GM19043 (cell line): ENCODE results near the gene RHBDF2.
"Not testable (repeated sequence)": the region's sequence is repeated elsewhere in the genome, so short reads cannot be mapped to it uniquely, and the experiment has no call there.

Experiments used
- ATAC-seq: cut with Tn5 transposase; IDR thresholded peaks from one replicate; pipeline ENCODE4 v1.9.1; 2021; ENCODE audit warnings: low read depth; ENCODE audit not compliant: unreplicated experiment

RHBDF2 gene

DNA sequence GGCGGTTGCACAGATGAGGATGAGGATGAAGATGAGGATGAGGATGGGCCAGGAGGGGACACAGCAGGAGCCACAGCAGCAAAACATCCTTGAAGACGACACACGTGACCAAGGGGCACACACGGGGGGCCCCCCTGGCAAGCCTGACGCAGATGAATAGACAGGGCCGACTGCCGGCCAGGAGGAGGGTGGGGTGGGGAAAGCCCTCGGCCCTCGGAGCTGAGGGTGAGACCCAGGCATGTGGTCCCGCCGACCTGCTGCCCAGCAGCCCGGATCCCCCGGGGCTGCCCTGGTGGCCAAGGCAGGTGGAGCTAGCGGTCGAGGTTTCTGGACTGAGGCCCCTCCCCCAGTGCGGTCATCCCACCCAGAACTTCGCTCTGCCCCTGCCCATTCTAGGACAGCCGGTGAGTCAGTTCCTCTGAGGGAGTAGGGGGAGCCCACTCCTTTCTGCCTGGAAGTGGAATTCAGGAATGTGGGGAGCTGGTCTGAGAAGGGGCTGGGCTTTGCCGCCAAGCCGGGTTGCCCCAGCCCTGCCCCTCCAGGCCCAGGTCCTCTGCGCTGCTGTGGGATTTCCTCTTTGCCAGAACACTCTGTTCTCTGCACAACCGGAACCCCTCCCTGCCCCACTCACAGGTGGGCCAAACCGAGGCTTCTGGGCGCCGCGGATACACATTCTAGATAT, 26.3 kb upstream of the RHBDF2 start:
- ATAC-seq: no peak

DNA sequence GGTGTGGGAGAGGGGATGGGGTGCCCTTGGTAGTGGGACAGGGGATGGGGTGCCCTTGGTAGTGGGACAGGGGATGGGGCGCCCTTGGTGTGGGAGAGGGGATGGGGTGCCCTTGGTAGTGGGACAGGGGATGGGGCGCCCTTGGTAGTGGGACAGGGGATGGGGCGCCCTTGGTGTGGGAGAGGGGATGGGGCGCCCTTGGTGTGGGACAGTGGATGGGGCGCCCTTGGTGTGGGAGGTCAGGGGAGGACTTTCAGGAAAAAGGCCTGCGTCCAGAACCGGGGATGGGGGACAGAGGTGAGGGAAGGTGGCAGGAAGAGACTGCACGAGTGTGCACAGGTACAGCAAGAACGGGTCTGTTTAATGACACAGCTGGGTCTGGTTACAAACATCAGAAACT, 25.8 kb upstream of the RHBDF2 start:
- not testable (repeated sequence) for ATAC-seq

DNA sequence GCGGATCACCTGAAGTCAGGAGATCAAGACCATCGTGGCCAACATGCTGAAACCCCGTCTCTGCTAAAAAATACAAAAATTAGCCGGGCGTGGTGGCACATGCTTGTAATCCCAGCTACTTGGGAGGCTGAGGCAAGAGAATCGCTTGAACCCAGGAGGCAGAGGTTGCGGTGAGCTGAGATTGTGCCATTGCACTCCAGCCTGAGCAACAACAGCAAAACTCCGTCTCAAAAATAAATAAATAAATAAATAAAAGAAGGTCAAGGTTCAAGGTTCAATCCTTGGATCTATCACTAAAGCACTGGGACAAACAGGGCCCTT, 24.2 kb upstream of the RHBDF2 start:
- ATAC-seq: not testable (repeated sequence)

DNA sequence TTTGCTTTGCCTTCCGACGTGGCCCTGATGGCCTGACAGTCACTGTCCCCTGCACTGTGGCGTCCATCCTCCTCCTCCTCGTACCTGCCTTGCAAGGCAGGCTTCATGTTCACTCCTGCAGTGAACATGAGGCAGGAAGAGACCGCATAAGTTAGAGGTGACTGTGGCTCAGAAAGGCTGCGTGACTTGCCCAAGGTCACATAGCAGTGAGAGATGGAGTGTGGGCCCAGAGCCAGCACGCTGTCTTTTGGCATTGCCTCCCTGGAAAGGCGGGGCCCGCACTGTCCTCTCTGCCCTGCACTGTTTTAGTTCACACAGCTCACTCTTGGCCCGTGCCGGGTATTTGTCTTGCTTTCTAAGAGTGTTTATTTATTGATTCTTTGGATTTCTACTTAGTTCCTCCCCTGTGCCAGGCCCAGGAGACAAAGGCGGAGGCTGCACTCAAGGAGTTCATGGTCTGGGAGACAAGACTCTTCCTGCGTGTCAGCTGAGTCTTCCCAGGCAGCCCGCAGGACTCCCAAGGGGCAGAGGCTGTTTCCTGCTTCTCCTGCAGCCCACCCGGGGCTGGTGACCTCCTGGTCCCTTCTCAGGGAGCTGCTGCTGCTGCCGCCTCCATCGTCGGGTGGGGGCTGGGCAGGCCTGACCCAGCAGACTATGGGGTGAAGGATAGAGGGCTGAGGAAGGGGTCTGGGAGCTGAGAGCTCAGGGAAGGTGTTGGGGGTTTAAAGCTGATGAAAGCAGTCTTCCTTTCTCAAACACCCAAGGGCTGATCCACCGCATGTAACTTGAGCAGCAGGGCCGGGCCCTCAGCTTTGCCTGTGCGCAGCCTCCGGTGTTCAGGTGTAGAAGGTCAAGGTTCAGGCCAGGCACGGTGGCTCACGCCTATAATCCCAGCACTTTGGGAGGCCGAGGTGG, 23.6 kb upstream of the RHBDF2 start:
- no peak for ATAC-seq

DNA sequence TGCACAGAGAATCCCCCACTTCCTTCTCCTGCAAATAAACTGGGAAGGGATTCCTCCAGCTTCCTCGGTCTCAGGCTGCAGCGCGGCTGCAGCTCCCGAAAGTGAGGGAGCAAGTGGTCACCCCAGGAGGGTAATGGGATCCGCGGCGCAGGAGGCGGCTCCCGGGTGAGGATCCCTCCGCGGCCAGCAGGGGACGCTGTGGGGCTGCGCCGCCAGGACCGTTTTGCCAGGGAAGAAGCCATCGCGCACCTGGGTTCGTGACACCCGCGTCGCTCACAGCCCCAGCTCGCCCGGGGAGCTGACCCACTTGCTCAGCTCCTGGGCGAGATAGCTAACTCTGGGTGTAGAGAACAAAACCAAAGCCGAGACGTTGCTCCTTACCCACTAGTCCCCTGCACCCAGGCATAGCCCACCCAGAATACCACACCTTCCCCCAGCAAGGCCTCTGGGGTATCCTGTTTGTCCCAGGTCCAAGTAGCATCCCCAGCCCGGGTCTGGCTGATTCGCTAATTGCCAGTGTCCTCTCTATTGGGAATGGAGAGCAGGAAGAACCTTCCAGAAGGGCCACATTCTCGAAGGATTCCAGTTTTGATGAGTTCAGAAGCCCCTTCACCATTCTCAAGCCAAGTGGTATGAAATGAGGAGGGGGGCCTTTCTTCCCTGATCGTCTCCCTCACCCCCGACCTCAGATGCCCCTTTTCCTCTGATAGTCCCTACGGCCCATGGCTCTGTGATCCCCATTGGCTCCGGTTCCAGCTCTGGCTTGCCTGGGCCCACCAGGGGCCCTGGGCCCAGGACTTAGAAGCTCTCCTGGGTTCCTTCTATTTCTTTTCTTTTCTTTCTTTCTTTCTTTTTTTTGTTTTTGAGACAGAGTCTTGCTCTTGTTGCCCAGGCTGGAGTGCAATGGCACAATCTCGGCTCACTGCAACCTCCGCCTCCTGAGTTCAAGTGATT, 22.1 kb upstream of the RHBDF2 start:
- no peak for ATAC-seq

DNA sequence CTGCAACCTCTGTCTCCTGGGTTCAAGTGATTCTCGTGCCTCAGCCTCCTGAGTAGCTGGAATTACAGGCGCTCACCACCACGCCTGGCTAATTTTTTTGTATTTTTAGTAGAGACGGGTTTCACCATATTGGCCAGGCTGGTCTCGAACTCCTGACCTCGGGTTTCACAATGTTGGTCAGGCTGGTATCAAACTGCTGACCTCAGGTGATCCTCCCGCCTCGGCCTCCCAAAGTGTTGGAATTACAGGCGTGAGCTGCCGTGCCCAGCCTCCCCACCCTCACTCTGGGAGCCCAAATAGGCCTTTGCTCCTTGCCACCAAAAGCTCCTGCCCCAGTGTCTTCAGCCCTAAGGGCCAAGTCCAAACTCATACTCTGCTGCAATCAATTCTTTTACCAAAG, 20.5 kb upstream of the RHBDF2 start:
- not testable (repeated sequence) for ATAC-seq

DNA sequence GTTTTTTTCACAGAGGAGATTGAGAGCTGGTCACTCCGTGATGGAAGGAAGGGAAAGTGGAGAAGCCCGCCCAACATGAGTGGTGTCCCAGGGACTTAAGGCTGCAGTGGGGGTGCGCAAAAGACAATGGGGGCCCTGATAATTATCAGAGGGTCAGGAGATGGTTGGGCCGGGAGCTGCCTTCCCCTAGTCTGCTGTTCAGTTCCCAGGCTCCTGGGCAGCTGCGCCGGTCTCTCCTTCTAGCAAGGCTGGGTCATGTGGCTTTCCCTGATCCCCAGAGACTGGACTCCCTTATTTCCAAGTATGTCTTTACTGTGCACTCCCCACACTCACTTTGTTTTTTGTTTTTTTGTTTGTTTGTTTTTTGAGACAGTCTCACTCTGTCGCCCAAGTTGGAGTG, 20.0 kb upstream of the RHBDF2 start:
- no peak for ATAC-seq

DNA sequence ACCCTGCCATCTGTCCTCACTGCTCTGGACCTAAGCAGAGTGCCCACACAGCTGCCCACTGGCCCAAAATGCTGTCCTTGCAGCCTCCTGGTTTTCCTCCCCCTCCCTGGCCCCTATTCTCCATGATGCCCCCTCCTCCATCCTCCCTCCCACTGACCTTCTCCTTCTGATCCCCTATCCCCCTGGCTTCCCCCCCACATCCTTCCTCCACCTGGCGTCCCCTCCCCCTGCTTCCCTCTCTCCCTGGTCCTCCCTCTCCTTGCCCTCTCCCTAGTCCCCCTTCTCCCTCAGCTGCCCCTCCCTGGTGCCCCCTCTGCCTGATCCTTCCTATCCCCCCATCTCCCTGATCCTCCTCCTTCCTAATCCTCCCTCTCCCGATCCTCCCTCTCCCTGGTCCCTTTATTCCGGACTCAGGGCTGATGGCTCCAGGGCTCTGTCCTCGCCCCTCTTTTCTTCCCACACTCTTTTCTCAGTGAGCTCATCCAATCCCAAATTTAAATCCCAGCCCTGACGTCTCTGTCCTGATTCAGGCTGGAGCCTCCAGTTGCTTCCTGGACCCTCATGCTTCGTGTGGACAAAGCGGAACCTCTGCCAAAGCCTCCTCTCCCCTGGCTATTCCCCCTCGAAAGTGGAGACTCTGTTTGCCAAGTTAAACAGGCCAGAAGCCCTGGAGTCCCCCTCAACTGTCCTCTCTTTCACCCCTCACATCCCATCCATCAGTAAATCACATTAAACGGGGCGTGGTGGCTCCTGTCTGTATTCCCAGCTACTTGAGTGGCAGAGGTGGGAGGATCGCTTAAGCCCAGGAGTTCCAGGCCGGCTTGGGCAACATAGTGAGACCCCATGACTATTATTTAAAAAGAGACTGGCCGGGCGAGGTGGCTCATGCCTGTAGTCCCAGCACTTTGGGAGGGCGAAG, 18.1 kb upstream of the RHBDF2 start:
- no peak for ATAC-seq

DNA sequence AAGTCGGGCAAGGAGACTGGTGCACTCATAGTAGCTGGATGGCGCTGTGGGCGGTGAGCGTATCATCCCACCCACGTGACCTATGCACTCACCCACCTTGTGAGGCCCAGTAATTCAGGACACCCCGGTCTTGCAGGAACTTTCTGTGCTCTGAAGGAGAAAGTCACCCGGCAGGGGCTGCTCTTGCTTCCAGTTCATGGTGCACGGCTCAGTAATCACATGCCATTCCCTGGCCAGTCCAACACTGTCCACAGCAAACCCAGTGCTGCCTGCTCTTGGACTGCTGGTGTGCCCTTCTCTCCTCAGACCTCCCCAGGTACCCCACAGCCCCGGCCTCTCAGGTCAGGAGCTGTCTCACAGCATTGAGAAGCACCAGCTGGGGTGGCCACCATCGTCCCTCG, 16.4 kb upstream of the RHBDF2 start:
- ATAC-seq: no peak

DNA sequence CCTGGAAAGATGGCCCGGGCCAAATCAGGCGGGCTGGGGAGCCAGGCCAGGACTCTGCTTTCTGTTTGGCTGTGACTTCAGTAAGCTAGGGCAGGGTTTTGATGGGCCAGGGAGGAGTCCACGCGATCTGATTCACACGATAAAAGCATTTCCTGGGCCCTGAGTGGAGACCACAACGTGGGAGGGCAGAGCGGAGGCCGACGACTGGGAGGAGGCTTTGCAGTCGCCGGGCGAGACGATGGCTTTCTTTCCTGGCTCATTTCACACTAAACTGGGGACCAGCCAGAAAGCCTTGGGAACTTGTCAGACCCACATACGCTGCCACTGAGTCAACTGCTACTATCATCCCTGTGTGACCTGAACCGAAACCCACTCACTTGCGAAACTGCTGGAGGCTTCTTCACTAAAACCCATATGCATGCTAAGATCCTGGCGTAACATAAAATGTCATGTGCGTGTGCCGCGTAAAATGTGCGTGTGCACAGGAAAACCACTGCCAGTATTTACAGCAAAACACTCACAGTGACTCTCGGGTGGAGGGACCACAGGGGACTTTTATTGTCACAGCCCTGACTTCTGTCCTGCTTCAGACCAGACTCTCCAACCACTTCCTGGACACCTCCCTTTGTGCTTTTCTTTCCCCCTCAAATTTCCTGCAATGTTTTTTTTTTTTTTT, 14.2 kb upstream of the RHBDF2 start:
- no peak for ATAC-seq

DNA sequence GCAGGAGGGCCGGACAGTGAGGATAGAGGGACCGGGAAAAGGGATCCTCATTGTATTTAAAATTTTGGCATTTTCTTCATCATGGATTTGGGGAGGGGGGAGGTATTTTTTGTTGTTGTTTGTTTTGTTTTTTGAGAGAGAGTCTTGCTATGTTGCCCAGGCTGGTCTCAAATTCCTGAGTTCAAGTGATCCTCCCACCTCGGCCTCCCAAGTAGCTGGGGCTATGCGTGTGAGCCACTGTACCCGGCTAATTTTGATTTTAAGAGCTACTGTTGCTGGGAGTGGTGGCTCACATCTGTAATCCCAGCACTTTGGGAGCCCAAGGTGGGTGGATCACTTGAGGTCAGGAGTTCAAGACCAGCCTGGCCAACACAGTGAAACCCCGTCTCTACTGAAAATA, 13.1 kb upstream of the RHBDF2 start:
- ATAC-seq: not testable (repeated sequence)

DNA sequence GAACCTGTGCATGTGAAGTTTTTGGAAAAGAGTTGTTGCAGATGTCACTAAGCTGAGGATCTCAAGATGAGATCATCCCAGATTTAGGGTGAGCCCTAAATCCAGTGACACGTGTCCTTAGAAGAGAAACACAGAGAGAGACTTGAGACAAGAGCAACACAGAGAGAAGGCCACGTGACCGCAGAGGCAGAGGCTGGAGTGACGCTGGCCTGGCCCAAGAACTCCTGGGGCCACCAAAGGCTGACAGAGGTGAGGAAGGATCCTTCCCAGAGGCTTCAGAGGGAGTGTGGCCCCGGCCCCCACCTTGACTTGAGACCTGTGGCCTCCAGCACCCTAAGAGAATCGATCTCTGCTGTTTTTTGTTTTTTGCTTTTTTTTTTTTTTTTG, 12.1 kb upstream of the RHBDF2 start:
- no peak for ATAC-seq

DNA sequence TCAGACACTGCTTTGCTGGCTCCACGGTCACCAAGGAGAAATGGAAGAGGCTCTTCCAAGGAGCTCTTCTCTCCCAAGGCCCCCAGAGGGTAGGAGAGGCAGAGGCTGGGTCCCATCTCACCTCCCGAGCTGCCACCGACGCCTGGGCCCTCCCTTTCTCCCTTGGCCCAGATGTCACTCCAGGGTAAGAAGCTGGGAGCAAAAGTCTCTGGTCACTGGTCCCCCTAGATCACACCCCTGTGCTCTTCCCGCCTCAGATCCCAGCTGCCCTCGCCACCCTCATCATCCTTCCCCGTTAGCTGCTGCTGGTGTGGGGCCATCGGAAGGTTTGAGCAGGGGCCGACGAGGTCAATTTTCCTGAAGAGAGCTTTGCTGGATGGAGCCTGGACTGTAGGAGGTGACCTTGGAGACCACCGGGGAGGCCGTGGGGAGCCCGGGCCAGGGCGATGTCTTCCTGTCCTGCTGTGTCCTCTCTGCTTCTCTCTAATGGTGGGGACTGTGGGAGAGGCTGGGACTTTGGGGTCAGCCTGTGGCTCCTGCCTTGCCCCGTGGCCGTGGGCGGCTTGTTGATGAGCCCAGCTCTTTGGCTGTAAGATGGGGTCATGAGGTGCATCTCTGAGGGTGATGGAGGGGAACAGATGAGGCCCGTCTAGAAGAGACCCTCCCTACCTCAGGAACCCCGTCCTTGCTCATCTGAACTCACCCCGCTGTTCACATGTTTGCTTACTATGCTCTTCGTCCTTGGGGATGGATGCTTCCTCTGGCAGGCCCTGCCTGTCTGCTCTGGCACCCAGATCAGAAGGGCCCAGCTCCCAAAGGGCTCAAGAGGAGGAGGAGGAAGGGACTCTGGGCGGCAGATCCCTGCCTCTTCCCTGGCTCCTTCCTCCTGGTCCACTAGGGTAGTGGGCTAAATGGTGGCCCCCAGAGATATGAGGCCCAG, 11.4 kb upstream of the RHBDF2 start:
- ATAC-seq: no peak

DNA sequence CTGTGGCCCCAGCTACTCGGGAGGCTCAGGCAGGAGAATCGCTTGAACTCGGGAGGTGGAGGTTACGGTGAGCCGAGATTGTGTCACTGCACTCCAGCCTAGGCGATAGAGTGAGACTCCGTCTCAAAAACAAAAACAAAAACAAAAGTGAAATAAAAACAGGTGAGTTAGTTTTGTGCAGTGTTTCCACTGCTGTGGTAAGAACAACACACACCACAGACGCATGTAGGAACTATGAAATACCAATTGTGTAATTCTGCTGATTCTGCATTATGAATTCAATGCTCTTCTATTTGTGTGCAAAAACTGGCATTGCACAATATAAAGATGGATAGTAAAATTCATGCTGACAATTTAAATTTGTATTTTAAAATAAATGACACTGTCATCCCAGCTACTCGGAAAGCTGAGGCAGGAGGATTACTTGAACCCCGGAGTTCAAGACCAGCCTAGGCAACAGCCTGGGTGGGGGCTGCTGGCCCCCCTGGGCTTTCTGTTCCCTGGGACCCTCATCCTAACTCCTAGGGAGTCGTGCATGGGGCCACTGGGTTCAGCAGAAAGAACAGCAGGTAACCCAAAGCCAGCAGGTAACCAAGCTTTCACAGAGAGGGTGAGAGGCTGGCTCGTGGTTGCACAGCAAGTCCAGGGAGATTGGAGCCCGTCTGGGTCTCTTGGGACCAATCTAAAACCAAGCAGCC, 10.6 kb upstream of the RHBDF2 start:
- no peak for ATAC-seq

DNA sequence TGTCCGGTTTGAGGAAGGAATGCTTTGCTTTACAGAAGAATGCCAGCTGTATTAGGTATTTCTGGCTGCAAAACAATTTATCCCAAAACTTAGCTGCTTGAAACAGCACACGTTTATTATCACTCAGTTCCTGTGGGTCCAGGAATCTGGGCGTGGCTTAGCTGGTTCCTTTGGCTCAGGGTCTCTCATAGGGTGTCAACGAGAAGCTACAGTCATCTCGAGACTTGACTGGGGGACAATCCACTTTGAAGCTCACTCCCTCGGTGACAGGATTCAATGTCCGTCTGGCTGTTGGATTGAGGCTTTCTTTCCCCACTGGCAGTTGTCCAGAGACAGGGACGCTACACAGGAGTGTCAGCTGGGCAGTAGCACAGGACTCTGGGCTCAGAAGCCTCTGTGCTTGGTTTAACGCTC, 9.6 kb upstream of the RHBDF2 start:
- no peak for ATAC-seq

DNA sequence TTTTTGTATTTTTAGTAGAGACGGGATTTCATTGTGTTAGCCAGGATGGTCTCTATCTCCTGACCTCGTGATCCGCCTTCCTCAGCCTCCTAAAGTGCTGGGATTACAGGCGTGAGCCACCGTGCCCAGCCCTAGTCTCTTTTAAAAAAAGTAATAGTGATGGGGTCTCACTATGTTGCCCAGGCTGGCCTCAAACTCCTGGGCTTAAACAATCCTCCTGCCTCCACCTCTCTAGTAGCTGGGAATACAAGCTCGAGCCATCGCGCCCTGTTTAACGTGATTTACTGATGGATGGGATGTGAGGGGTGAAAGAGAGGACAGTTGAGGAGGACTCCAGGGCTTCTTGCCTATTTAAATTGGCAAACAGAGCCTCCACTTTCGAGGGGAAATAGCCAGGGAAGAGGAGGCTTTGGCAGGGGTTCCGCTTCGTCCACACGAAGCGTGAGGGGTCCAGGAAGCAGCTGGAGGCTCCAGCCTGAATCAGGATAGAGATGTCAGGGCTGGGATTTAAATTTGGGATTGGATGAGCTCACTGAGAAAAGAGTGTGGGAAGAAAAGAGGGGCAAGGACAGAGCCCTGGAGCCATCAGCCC, 7.3 kb upstream of the RHBDF2 start:
- not testable (repeated sequence) for ATAC-seq
